GM19238 (cell line): ENCODE measurements around the gene PCYT1A.
"Not testable (repeated sequence)": the region's sequence is repeated elsewhere in the genome, so short reads cannot be mapped to it uniquely, and the experiment has no call there.

Source experiments
- DNase-seq: peaks from one replicate; pipeline ENCODE4 v3.0.0; 2011; ENCODE audit warnings: low spot score; ENCODE audit not compliant: insufficient read length

The PCYT1A gene

GRCh38 chr3:196193133-196193735, 94.3 kb downstream of the PCYT1A start:
- no peak for DNase-seq

GRCh38 chr3:196192524-196193051, 94.9 kb downstream of the PCYT1A start:
- no peak for DNase-seq

GRCh38 chr3:196192036-196192523, 95.4 kb downstream of the PCYT1A start:
- no peak for DNase-seq

GRCh38 chr3:196189566-196190347, 97.8 kb downstream of the PCYT1A start:
- DNase-seq = no peak

GRCh38 chr3:196186651-196187573, 100.6 kb downstream of the PCYT1A start:
- DNase-seq = no peak

GRCh38 chr3:196184881-196185280, 102.6 kb downstream of the PCYT1A start:
- DNase-seq = no peak

- DNase-seq = not testable (repeated sequence)
Observed at GRCh38 chr3:196184169-196184432, 103.4 kb downstream of the PCYT1A start.

GRCh38 chr3:196181127-196181546, 106.4 kb downstream of the PCYT1A start:
- DNase-seq = no peak

GRCh38 chr3:196180346-196180745, 107.2 kb downstream of the PCYT1A start:
- no peak for DNase-seq
